HG02759 (cell line): ENCODE measurements around the gene ACACB.
"Not testable (repeated sequence)": the region's sequence is repeated elsewhere in the genome, so short reads cannot be mapped to it uniquely, and the experiment has no call there.

Experiments used
- ATAC-seq: cut with Tn5 transposase; IDR thresholded peaks from one replicate; pipeline ENCODE4 v1.9.1; 2021; ENCODE audit warnings: mild to moderate bottlenecking, moderate library complexity; ENCODE audit not compliant: unreplicated experiment

ACACB gene

DNA sequence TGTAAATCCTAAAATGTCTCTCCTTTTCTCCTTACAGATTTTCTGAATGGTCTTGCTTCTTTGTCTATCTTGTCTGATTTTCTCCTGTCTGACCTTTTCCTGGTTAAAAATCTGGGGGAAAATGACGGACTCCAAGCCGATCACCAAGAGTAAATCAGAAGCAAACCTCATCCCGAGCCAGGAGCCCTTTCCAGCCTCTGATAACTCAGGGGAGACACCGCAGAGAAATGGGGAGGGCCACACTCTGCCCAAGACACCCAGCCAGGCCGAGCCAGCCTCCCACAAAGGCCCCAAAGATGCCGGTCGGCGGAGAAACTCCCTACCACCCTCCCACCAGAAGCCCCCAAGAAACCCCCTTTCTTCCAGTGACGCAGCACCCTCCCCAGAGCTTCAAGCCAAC, 23.0 kb downstream of the ACACB start:
- ATAC-seq: no peak

DNA sequence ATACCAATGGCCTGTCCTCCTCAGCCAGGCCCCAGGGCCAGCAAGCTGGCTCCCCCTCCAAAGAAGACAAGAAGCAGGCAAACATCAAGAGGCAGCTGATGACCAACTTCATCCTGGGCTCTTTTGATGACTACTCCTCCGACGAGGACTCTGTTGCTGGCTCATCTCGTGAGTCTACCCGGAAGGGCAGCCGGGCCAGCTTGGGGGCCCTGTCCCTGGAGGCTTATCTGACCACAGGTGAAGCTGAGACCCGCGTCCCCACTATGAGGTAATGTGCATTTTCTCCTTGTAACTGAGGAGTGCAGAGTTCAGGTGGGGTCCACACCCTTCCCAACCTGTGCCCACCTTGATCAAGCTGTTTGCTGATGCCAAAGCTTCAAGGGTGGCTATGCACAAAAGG, 23.4 kb downstream of the ACACB start:
- no peak for ATAC-seq

DNA sequence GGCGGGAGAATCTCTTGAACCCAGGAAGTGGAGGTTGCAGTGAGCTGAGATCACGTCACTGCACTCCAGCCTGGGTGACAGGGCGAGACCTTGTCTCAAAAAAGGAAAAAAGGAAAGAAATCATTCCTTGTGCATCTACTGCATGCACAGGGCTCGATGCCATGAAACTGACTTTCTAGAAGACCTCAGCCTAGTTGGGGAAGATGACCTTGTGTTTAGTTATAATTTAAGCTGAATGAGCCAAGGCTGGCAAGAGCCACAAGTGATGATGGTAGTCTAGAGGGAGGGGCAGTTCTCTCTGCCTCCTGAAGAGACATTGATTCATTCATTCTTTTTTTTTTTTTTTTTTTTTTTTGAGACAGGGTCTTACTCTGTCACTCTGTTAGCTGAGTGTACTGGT, 24.2 kb downstream of the ACACB start:
- no peak for ATAC-seq

DNA sequence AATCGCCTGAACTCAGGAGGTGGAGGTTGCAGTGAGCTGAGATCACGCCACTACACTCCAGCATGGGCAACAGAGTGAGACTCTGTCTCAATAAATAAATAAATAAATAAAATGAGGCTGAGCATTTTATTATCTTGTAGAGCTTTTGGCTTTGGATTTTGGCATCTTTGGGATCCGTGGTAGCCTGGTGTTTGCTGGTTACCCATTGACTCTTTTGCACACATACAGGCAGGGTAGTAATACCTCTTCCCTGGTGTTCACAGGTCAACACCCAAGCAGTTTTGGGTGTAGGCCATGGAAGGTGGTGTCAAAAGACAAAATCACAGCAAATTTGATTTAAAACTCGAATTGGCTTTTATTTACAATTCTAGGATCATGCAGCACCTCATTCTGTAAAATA, 27.8 kb downstream of the ACACB start:
- no peak for ATAC-seq

DNA sequence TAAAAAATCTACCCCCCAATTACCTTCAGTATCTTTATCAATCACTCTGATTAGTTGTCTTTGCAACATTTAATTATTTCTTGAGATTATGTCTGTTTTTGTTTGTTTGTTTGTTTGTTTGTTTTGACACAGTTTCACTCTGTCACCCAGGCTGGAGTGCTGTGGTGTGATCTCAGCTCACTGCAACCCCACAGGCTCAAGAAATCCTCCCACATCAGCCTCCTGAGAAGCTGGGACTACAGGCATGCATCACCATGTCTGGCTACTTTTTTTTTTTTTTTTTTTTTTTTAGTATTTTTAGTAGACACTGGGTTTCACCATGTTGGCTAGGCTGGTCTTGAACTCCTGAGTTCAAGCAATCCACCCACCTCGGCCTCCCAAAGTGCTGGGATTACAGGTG, 30.7 kb downstream of the ACACB start:
- not testable (repeated sequence) for ATAC-seq

DNA sequence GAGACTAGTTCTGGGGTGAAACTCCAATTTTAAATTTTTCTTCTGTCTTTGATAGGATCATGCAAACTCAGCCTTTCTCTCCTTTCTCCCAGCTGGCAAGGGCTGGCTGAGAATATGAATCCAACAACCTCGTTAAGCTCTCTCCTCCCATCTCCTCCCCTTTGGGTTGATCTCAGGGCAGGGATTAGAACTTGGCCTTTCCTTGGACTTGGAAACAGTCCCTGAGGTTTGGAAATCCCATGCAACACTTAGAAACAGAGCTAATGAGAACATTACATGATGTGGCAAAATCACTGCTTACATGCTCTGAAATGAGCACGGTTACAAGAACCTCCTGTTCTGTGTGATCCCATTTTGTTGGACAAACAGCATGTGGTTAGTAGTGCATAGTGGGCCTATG, 31.6 kb downstream of the ACACB start:
- ATAC-seq: no peak

DNA sequence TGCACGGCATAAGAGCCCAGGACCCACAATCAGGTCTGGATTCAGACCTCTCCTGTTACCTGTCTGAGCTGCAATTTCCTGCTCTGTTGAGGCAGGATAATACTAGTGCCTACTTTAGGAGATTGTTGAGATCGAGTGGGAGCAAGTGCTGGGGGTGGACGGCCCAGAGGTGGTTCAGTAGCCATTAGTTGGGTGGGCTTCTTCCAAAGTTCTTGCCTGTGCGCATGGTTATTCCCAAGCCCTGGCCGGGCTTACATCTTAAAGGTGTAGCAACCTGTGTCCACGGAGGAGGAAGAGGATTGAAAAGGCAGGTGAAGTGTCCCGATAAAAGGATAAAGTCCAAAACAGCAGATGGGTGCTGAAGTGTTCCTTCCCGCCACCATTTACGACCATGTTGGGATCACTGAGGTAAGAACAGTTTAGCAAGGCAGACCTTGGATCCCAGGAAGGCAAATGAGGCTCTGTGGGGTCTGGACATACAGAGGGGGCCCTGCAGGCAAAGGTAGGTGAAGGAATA, 33.8 kb downstream of the ACACB start:
- ATAC-seq: no peak

DNA sequence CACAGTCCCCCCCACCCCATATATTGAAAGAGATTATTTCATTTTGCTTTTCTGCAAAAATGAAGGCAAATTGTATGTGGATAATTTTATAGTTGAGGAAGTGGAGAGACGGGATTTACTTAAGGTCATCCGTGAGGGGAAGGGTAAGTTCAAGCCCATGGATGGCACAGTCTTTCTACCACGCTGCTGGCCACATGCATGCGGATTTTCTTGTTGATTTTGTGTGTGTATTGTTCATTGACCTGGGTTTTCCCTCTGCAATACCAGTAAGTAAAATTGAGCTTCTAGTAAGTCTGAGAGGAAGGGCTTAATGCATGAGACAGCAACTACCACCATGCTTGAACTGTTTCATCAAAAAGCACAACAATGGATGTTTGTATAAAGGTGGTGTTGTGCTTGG, 35.1 kb downstream of the ACACB start:
- no peak for ATAC-seq

DNA sequence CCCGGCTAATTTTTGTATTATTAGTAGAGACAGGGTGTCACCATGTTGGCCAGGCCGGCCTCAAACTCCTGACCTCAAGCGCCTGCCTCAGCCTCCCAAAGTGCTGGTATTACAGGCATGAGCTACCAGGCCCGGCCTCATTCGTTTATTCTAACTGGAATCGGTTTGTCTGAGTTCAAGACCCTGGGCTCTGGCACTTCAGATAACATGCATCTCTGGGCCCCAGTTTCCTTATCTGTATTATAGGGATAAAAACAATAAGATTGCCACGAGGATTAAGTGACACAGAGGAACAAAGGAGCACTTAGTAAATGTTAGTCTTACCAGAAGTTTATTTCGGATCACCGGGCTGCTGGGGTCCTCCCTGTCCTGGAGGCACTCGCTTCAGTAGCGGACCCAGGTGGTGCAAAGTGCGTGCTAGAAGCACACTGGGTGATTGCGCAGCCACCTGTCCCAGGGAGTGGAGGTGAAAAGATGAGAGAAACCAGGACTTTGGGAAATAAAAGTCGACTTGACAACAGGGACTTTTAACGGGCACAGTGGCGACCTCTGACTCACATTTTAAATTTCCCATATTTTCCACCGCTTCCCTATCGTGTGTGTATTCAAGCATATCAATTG, 37.5 kb downstream of the ACACB start:
- ATAC-seq: no peak

DNA sequence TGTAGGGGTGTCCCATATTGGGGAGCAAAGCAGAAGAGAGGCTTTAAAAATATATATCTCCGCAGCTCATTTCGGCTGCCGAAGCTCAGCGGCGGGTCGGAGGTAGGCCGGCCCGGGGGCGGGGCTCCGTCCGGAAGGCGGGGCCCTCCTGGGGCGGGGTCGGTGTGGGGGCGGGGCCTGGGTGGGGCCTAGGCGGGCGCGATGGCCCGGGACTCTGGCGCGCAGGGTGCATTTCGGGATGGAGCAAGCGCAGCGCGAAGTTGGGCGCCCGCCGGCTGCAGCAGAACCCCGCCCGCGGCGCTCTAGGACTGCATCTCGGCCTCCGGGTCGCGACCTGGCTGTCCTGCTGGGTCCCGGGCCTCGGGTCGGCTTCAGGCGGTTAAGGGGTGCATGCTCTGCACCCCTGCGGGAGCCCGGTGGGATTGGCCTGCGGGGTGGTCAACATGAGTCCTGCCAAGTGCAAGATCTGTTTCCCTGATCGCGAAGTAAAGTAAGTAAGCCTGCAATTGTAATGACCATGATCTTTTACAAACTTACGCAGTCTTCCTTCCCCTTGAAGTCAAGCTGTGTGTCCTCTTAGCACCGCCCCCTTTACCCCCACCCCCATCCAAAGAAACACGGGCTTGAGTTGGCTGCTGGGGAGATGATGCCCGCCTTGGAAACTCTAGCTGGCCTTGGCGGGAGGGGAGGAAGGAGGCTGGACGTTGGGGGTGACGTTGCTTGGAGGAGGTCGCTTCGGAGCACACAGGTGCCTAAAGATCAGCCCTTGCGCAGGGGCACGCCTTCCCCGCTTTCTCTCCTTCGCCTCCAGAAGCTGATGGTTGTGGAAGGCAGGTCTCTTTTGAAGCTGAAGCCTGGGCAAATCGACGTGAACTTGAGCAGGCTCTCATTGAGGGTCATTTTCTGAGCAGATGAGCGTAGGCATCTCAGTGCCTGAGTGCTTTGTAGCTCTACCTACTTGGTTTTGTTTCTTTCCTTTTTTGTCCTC, 38.4 kb downstream of the ACACB start:
- ATAC-seq: peak; percentile 83

DNA sequence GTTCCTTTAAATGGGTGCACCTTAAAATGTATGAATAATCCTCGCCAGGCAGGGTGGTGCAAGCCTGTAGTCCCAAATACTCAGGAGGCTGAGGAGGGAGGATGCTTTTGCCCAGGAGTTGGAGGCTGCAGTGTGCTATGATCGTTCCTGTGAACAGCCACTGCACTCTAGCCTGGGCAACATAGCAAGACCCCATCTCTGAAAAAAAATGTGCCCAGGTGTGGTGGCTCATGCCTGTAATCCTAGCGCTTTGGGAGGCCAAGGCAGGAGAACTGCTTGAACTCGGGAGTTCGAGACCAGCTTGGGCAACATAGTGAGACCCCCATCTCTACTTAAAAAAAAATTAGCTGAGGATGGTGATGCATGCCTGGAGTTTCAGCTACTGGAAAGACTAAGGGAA, 39.6 kb downstream of the ACACB start:
- no peak for ATAC-seq

DNA sequence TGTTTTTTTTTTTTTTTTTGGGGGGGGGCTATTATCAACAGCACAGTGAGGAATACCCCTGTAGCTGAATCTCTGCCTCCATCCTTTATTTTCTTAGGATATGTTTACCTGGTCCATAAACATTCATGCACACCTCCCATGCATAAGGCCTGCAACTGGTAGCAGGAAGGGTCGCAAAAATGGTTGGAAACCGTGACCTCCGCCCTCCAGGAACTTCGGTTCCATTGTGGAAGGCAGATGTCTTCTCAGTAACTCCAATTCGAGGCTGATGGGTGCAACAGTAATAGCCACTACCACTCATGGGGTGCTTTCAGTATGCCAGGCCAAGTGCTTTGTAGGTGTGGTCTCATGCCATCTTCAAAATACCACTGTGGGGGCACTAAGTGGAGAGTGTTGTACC, 40.2 kb downstream of the ACACB start:
- ATAC-seq: no peak

DNA sequence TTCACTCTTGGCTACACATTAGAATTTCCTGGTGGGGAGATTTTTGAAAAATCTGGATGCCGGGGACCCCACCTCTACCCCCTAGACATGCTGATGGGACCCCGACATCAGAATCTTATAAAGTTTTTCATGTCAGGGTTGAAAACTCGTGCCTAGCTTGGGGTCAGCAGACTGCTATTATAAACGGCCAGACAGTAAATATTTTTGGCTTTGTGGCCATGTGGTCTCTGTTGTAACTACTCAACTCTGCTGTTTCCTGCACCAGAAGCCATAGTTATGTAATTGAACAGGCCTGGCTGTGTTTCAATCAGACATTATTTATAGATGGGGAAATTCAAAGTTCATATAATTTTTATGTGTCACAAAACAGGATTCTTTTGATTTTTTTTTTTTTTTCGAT, 41.6 kb downstream of the ACACB start:
- ATAC-seq: no peak

DNA sequence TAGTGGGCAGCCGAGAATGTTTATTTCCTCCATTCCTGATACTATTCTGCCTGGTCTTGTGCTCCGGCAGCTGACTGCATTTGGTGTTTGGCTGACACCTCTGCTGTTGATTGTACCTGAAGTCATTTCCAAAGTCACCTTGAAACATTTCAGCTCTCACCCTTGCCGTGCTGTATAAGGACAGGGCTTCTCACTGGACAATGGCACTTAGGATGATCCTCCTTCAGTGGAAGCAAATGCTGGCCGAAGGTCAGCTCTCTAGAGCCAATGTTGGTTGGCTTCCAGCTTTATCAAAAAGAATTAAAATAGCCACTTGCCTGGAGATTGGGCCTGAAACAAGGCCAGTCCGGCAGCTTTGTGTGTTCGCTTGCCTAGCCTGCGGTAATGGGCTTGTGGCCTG, 44.0 kb downstream of the ACACB start:
- no peak for ATAC-seq

DNA sequence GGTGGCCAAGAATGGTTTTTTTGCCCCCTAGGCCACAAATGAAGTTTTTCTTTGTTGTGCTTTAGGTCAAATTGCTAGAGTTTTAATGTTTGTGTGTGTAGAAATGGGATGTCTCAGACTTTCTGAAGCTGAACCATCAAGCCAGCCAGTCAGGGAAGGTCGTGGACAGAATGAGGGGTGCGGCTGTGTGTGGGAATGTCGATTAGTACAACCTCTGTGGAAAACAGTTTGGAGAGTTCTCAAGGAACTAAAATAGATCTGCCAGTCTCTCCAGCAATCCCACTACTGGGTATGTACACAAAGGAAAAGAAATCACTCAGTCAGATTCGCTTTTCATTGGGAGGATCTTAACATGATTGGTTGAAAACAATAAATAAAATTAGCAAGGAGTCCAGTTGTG, 44.5 kb downstream of the ACACB start:
- no peak for ATAC-seq

DNA sequence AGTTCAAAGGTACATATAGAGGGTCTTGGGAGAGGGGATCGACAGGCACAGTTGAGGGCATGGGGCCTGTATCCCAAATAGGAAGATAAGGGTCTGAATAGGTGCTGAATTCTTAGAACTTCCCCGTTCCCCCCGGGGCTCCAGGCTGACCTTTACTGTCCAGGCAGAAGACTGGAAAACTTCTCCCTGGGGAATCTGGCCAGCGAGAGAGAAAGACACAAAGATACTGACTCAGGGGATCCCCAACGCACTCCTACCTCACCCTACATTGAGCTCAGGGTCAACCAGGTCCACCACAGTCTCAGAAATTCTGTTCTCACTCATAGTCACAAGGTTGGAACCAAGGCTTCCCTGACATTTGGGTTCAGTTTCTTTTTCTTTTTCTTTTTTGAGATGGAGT, 46.2 kb downstream of the ACACB start:
- ATAC-seq: no peak

DNA sequence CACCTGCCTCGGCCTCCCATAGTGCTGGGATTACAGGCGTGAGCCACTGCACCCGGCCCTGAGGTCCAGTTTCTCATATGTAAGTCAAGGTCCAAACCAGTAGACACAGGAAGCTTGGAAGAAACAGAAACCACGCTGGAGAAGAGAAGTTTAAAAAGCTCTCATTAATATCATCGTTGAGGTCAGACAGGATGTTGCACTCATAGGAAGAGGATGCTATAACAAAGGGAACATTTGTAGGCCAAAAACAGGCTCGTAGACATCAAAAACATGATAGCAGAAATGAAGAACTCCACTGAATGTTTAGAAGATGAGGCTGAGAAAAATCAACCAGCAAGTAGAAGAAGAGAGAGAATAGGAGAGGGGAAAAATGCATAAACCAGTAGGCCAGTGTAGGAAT, 46.8 kb downstream of the ACACB start:
- ATAC-seq: no peak

DNA sequence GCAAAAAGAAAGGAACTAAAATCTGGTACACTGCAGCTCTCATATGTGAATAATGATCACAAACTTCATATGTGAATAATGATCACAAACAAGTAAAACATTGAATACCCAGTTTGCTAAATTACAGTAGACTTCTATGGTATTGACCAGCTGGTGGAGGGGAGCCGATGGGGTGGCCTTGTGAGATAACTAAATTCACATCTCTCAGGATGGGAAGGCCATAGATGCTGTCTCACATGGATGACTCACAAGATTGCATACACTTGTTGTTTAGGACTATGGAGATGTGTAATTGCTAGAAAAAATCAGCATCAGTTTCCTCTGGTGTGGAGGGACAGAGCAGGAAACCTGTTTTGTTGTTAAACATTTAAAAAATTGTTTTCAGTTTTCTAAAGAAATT, 49.2 kb downstream of the ACACB start:
- ATAC-seq: no peak

DNA sequence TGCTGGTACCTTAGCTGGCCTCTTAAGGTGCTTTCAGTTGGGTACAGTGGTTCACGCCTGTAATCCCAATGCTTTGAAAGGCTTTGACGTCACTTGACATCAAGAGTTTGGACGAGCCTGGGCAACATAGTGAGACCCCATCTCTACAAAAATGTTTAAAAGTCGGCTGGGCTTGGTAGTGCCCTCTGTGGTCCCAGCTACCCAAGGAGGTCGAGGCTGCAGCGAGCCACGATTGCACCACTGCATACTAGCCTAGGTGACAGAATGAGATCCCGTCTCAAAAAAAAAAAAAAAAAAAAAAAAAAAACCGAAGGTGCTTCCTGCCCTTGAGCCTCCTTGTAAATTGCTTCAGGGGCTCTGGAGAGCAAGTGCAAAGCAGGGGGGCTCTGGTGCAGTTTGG, 50.0 kb downstream of the ACACB start:
- no peak for ATAC-seq

DNA sequence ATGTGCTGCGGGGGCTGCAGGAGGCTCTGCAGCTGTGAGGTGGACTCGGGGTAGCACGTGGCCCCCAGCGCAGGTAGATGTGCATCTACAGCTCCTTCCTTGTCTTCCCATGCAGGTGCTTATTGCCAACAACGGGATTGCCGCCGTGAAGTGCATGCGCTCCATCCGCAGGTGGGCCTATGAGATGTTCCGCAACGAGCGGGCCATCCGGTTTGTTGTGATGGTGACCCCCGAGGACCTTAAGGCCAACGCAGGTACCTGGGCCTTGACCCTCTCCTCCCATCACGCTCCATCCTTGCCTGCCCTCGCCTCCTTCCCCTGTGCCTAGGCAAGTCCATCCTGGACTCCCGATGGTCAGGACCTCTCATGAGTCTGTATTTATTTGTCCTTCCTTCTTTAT, 51.4 kb downstream of the ACACB start:
- no peak for ATAC-seq

DNA sequence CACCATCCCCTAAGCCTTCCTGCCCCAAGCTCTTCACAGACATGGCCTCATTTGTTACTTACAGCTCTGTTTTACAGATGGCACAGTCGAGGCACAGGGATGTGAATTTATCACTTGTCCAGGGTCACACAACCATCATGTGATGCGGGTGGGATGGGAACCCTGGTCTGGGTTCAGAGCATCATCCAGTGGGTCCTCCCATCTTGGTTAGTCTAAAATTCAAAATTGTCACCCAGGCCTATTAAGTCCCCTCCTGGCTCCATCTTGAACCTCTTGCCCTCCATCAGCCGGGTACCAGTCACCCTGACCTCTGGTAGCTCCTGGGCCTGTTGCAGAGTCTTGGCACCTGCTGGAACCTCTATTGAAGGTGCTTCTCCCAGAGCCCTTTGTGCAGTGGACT, 52.9 kb downstream of the ACACB start:
- no peak for ATAC-seq

DNA sequence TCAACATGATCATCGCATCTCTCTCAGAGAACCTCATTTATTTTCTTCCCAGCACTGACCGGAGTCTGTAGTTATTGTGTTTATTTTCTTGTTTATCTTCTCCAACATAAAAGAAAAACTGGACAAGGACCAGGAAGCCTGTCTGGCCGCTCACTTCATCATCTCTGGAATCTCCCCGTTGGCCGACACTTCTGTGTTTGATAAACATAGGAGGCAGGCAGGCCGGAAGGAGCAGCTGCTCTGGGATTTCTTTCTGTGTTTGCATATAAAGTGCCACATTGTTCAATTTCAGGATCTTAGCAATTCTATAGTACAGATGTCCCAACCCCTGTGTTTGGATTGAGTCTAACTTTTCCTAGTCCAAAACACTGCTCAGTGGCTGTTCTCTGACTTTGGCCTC, 53.3 kb downstream of the ACACB start:
- no peak for ATAC-seq
